Measurements from ENCODE around the gene NME7.

The NME7 gene

GRCh38 chr1:169089776-169090175 lies 277.8 kb downstream of the NME7 start:
- TF ChIP-seq CTCF (IDR thresholded peaks at IDR 0.05; ENCODE audit: insufficient read depth, missing control alignments) = no peak
- FAIRE-seq (no peak), DNase-seq (ENCODE audit: insufficient read length, low spot score) (no peak)

- FAIRE-seq (no peak), DNase-seq (ENCODE audit: insufficient read length, low spot score) (no peak)
- no peak for TF ChIP-seq CTCF (IDR thresholded peaks at IDR 0.05; ENCODE audit: insufficient read depth, missing control alignments)
These were observed 279.7 kb downstream of the NME7 start for GRCh38 chr1:169087876-169088275.

- DNase-seq (ENCODE audit: insufficient read length, low spot score) (no peak), FAIRE-seq (no peak)
- TF ChIP-seq CTCF (IDR thresholded peaks at IDR 0.05; ENCODE audit: insufficient read depth, missing control alignments) = no peak
These were observed 280.8 kb downstream of the NME7 start for GRCh38 chr1:169086603-169087455.

- no peak for DNase-seq (ENCODE audit: insufficient read length, low spot score)
- no peak for TF ChIP-seq CTCF (IDR thresholded peaks at IDR 0.05; ENCODE audit: insufficient read depth, missing control alignments)
- no peak for FAIRE-seq
These were observed 281.7 kb downstream of the NME7 start for GRCh38 chr1:169085911-169086310.
